ENCODE data around the gene C2CD2L. TPM values are rescaled to one million over a fixed set of nuclear protein-coding genes. Genes with fewer than 3 reads are reported as not detected.
A peak's percentile ranks its signal among the peaks of the same experiment; 100 is the strongest.

The C2CD2L gene
- total and polyA plus RNA-seq, 2 of the 13 experiments (the other 11 are each of a cell fraction or from before 2014, with no cell fraction given): 3.7 to 5.5 TPM

GRCh38 chr11:119121008-119121810 is 14.1 kb downstream of the C2CD2L start, which contains the start of gene HINFP (continued):
- TF ChIP-seq ZNF710 (CRISPR knock-in tag; IDR thresholded peaks at IDR 0.05; ENCODE audit: borderline replicate concordance) (no peak; the same call in 1 of the 2 replicates), MYC (CRISPR knock-in tag; IDR thresholded peaks at IDR 0.05; ENCODE audit: borderline replicate concordance) (peak; percentile 88), ZNF670 (CRISPR knock-in tag; IDR thresholded peaks at IDR 0.05; ENCODE audit: borderline replicate concordance) (no peak), ZNF282 (IDR thresholded peaks at IDR 0.05; ENCODE audit: partially characterized antibody) (no peak), PPARG (CRISPR knock-in tag; conservative IDR thresholded peaks at IDR 0.05) (0 out of 2 replicates have a peak, but pooled peaks have one; percentile 37), MED1 (CRISPR knock-in tag; IDR thresholded peaks at IDR 0.05) (peak; percentile 51), MYNN (CRISPR knock-in tag; IDR thresholded peaks at IDR 0.05; ENCODE audit: low read depth) (no peak), KAT8 (CRISPR knock-in tag; IDR thresholded peaks at IDR 0.05) (peak; percentile 85), RFXANK (CRISPR knock-in tag; IDR thresholded peaks at IDR 0.05) (no peak), RARA (CRISPR knock-in tag; IDR thresholded peaks at IDR 0.05) (0 out of 2 replicates have a peak, but pooled peaks have one; percentile 30), SNAPC5 (CRISPR knock-in tag; IDR thresholded peaks at IDR 0.05; ENCODE audit: borderline replicate concordance) (0 out of 2 replicates have a peak, but pooled peaks have one; percentile 42), AGO1 (IDR thresholded peaks at IDR 0.05; ENCODE audit: low read depth, low read length, poor library complexity, severe bottlenecking) (no peak), CHCHD3 (CRISPR knock-in tag; IDR thresholded peaks at IDR 0.05) (0 out of 2 replicates have a peak, but pooled peaks have one; percentile 18), SRY (CRISPR knock-in tag; IDR thresholded peaks at IDR 0.05) (peak; percentile 81; the same call in 1 of the 2 replicates), NCOA5 (CRISPR knock-in tag; IDR thresholded peaks at IDR 0.05) (no peak), MIER2 (CRISPR knock-in tag; IDR thresholded peaks at IDR 0.05) (no peak; the same call in 1 of the 2 replicates), CEBPZ (IDR thresholded peaks at IDR 0.05; ENCODE audit: low read length) (no peak), REL (CRISPR knock-in tag; conservative IDR thresholded peaks at IDR 0.05) (no peak), MAF1 (CRISPR knock-in tag; IDR thresholded peaks at IDR 0.05; ENCODE audit: borderline replicate concordance) (no peak), PAF1 (CRISPR knock-in tag; IDR thresholded peaks at IDR 0.05) (no peak), DMTF1 (CRISPR knock-in tag; IDR thresholded peaks at IDR 0.05) (0 out of 2 replicates have a peak, but pooled peaks have one; percentile 40)

All from HepG2 (cell line).